Astrocyte of the cerebellum (primary cell): ENCODE results near the gene TWNK.
A peak's percentile ranks its signal among the peaks of the same experiment; 100 is the strongest.

ENCODE experiments used
- DNase-seq: peaks from one replicate; pipeline ENCODE4 v3.0.0-alpha.2; 2011; ENCODE audit warnings: low read depth
- H3K4me3 ChIP-seq: 2 replicates; pipeline ENCODE4 v1.5.1; 2011; ENCODE audit warnings: mild to moderate bottlenecking, low read depth, low read length, moderate library complexity
- in situ Hi-C: cut with HindIII; loops from 2 replicates; pipeline ENCODE4 v1.10.0; 2017; ENCODE audit warnings: low sequenced_read_pairs
- TF ChIP-seq, protein P1 (sequence below): IDR thresholded peaks from 2 replicates; pipeline ENCODE4 v1.5.1; 2012; ENCODE audit warnings: low read length, low read depth, moderate library complexity, mild to moderate bottlenecking; ENCODE audit errors: missing control alignments

The TWNK gene

GRCh38 chr10:101040851-101041250 is 53.5 kb downstream of the TWNK start:
- no peak for DNase-seq
- in situ Hi-C loops = no loop called here
- H3K4me3 ChIP-seq = no peak overlapping the region
- TF ChIP-seq, protein P1, sequence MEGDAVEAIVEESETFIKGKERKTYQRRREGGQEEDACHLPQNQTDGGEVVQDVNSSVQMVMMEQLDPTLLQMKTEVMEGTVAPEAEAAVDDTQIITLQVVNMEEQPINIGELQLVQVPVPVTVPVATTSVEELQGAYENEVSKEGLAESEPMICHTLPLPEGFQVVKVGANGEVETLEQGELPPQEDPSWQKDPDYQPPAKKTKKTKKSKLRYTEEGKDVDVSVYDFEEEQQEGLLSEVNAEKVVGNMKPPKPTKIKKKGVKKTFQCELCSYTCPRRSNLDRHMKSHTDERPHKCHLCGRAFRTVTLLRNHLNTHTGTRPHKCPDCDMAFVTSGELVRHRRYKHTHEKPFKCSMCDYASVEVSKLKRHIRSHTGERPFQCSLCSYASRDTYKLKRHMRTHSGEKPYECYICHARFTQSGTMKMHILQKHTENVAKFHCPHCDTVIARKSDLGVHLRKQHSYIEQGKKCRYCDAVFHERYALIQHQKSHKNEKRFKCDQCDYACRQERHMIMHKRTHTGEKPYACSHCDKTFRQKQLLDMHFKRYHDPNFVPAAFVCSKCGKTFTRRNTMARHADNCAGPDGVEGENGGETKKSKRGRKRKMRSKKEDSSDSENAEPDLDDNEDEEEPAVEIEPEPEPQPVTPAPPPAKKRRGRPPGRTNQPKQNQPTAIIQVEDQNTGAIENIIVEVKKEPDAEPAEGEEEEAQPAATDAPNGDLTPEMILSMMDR = no peak

- in situ Hi-C loops = no loop called here
- no peak overlapping the region for H3K4me3 ChIP-seq
- TF ChIP-seq, protein P1 = peak; percentile 94
- DNase-seq = peak; percentile 85
Measured at GRCh38 chr10:101041252-101041761, 54.0 kb downstream of the TWNK start.

GRCh38 chr10:101042118-101042517 is 54.8 kb downstream of the TWNK start:
- TF ChIP-seq, protein P1 = no peak
- H3K4me3 ChIP-seq = peak overlapping the region; percentile 51
- no peak for DNase-seq
- in situ Hi-C loops = no loop called here

DNA sequence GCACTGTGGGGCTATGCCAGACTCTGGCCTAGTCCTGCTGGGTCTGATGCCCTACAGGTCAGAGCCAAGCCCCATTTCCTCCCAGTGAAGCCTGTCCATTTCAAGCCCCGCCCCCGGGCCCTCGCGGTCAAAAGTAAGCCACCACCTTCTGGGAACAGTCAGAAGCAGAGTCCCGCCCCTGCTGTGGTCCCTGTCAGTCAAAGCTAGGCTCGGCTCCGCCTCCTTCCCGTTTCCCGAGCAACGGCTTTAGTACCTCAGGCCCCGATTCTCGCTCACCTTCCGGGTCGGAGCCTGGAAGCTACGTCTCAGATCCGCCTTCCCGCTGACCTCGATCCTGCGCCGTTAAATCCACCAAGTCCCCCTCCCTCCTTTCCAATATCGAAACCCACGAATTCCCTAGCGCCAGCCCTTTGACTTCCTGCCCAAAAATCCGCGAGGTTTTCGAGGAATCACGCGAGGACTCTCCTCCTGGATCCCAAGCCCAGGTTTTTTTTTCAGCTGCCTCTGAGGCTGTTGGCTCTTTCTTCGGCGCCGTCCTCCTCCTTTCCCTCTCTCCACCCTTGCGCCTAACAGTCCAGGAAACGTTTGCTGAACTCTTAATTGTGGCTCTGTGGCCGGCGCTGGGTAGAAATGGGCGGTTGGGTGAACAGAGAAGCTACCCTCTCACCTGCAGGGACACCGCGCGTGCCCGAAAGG is 55.5 kb downstream of the TWNK start:
- TF ChIP-seq, protein P1 = no peak
- DNase-seq = peak; percentile 86
- peak overlapping the region; percentile 51 for H3K4me3 ChIP-seq
- in situ Hi-C loops = no loop called here

- in situ Hi-C loops = no loop called here
- TF ChIP-seq, protein P1 = no peak
- DNase-seq = no peak
- H3K4me3 ChIP-seq = peak overlapping the region; percentile 51
Measured at GRCh38 chr10:101043363-101043707, 56.0 kb downstream of the TWNK start.
